B cell (primary cell): ENCODE data around the gene TMEM82. TPM values are rescaled to one million over a fixed set of nuclear protein-coding genes. Genes with fewer than 3 reads are reported as not detected.

Source experiments
- ATAC-seq: fragments of 200-7000 bp; cut with Tn5 transposase; one replicate; pipeline ENCODE4 v1.10.0; 2021; ENCODE audit warnings: low read depth, mild to moderate bottlenecking, moderate number of reproducible peaks, moderate library complexity
- CTCF ChIA-PET: fragments of 350-600 bp; sonication (Branson Sonifier 250); formaldehyde crosslinking; loops from one replicate; lab custom pipeline; 2021; ENCODE audit warnings: antibody characterized with exemption, inconsistent platforms; lab: Charles Lee
- POLR2A ChIA-PET: fragments of 350-600 bp; sonication (Branson Sonifier 250); formaldehyde crosslinking; loops from one replicate; lab custom pipeline; 2021; ENCODE audit warnings: antibody characterized with exemption; lab: Charles Lee
- DNase-seq: peaks from one replicate; pipeline ENCODE4 v3.0.0; 2013
- H2AFZ ChIP-seq: 2 replicates; pipeline ENCODE4 v1.6.1; 2012; ENCODE audit warnings: mild to moderate bottlenecking, low read depth, low read length; ENCODE audit not compliant: insufficient read depth, poor library complexity, severe bottlenecking
- H3K27ac ChIP-seq, 2 donors: 1 replicate in 1 of 2; 2 replicates in 1 of 2; pipeline ENCODE4 v1.5.1; 2012 to 2013; ENCODE audit warnings: low read length in 2 of 2, mild to moderate bottlenecking in 2 of 2, moderate library complexity in 1 of 2
- H3K27me3 ChIP-seq, 4 experiments: fragments of 200-600 bp in 1 of 4; sonication (generic) in 1 of 4; replicated peaks in 1 of 4; 1 replicate in 2 of 4; 2 replicates in 2 of 4; pipeline versions ENCODE4 v1.6.1 to v1.7.0; 2013 to 2016; ENCODE audit warnings: low read length in 3 of 4, mild to moderate bottlenecking in 2 of 4, mixed read lengths in 1 of 4, moderate library complexity in 1 of 4; ENCODE audit not compliant: insufficient read depth in 4 of 4, control insufficient read depth in 3 of 4; ENCODE audit errors: control extremely low read depth in 1 of 4
- H3K36me3 ChIP-seq, 2 experiments: replicated peaks in 1 of 2; 1 replicate in 1 of 2; 2 replicates in 1 of 2; pipeline versions ENCODE4 v1.6.1 to v1.7.1; 2013; ENCODE audit warnings: low read length in 1 of 2; ENCODE audit not compliant: insufficient read depth in 2 of 2, control insufficient read depth in 1 of 2; ENCODE audit errors: control extremely low read depth in 1 of 2, extremely low read depth in 1 of 2
- H3K4me1 ChIP-seq, 2 donors: fragments of 200-600 bp in 1 of 2; sonication (generic) in 1 of 2; 1 replicate in 1 of 2; 2 replicates in 1 of 2; pipeline versions ENCODE4 v1.5.1 to v1.6.1; 2013 to 2017; ENCODE audit warnings: low read length in 2 of 2; ENCODE audit not compliant: control insufficient read depth in 2 of 2, insufficient read depth in 2 of 2
- H3K4me2 ChIP-seq: replicated peaks from 2 replicates; pipeline ENCODE3; 2012; ENCODE audit warnings: mild to moderate bottlenecking, low read depth, low read length; ENCODE audit not compliant: poor library complexity, severe bottlenecking
- H3K4me3 ChIP-seq, 5 experiments: fragments of 200-600 bp in 1 of 5; sonication (generic) in 1 of 5; 1 replicate in 3 of 5; 2 replicates in 2 of 5; pipeline versions ENCODE4 v1.5.1 to v1.7.0; 2011 to 2016; ENCODE audit warnings: low read length in 4 of 5, mild to moderate bottlenecking in 4 of 5, low read depth in 2 of 5, control low read depth in 1 of 5, moderate library complexity in 1 of 5; ENCODE audit not compliant: insufficient read depth in 1 of 5; ENCODE audit errors: control extremely low read depth in 1 of 5, extremely low read depth in 1 of 5
- H3K79me2 ChIP-seq: fragments of 200-600 bp; sonication (generic); one replicate; pipeline ENCODE4 v1.6.0; 2016; ENCODE audit warnings: low read length; ENCODE audit not compliant: control insufficient read depth, insufficient read depth
- H3K9ac ChIP-seq: fragments of 200-600 bp; sonication (generic); 2 replicates; pipeline ENCODE4 v1.6.1; 2017; ENCODE audit warnings: mild to moderate bottlenecking, low read length, moderate library complexity
- H3K9me3 ChIP-seq, 3 donors: one replicate each; pipeline versions ENCODE4 v1.6.1 to v1.7.1; 2013; ENCODE audit warnings: low read length in 2 of 3; ENCODE audit not compliant: control insufficient read depth in 2 of 3, insufficient read depth in 1 of 3; ENCODE audit errors: control extremely low read depth in 1 of 3
- H4K20me1 ChIP-seq: 2 replicates; pipeline ENCODE4 v1.6.0; 2012; ENCODE audit warnings: mild to moderate bottlenecking, low read length; ENCODE audit not compliant: insufficient read depth, control insufficient read depth, poor library complexity, severe bottlenecking
- H3K27ac Mint-ChIP-seq: one replicate; pipeline ENCODE4 v1.8.0; 2021; ENCODE audit warnings: mixed read lengths
- H3K27me3 Mint-ChIP-seq: one replicate; pipeline ENCODE4 v1.8.0; 2021; ENCODE audit warnings: mixed read lengths
- H3K4me1 Mint-ChIP-seq: one replicate; pipeline ENCODE4 v1.8.0; 2021; ENCODE audit warnings: mixed read lengths
- H3K4me3 Mint-ChIP-seq: one replicate; pipeline ENCODE4 v1.8.0; 2021; ENCODE audit warnings: mixed read lengths
- H3K9me3 Mint-ChIP-seq: one replicate; pipeline ENCODE4 v1.8.0; 2022; ENCODE audit warnings: mixed read lengths; ENCODE audit not compliant: insufficient read depth
- CTCF ChIP-seq: fragments of 200-600 bp; IDR thresholded peaks from one replicate; pipeline ENCODE4 v1.8.0; 2022; ENCODE audit warnings: antibody characterized with exemption, mild to moderate bottlenecking
- EZH2 ChIP-seq: IDR thresholded peaks from 2 replicates; pipeline ENCODE4 v1.6.1; 2012; ENCODE audit warnings: borderline replicate concordance, low read depth, mild to moderate bottlenecking, moderate library complexity, low read length; ENCODE audit not compliant: insufficient read depth, poor library complexity, severe bottlenecking
- WGBS: methylation state at CpG from one replicate; pipeline ENCODE4 v1.1.5; 2013; ENCODE audit warnings: missing lambda C conversion rate; ENCODE audit not compliant: insufficient coverage; 5-methylcytosine and 5-hydroxymethylcytosine counted together
- intact Hi-C: fragments of 100-400 bp; cut with micrococcal nuclease; formaldehyde crosslinking; loops from one replicate; pipeline ENCODE4 v1.10.0; 2022
- polyA plus RNA-seq: library from polyadenylated mRNA; depleted of rRNA; stranded (reverse); fragments of >200 nt; gene quantifications from 2 replicates; pipeline ENCODE4 v1.2.3, GENCODE V29; 2012
- total RNA-seq, 2 donors: library from RNA; stranded (reverse); fragments of 120-200 nt in 1 of 2; gene quantifications; 1 replicate in 1 of 2; 2 replicates in 1 of 2; pipeline versions ENCODE4 v1.2.3 to v1.2.4, GENCODE V29; 2013 to 2022

TMEM82 gene
- total and polyA plus RNA-seq, 2 donors (not counting 1 experiment from before 2014, with no cell fraction given): not detected

GRCh38 chr1:15757575-15758342 is 15.5 kb downstream of the TMEM82 start:
- H3K4me1 ChIP-seq: peaks cover 20 to 25% of the 10 kb centered on the region in 2 donors
- POLR2A ChIA-PET: no interaction called here
- peaks cover 0 to 54% (median 29%) of the 10 kb centered on the region in 4 experiments for H3K27me3 ChIP-seq
- intact Hi-C loops: no loop called here
- Mint-ChIP-seq H3K4me1 (peaks cover 24% of the 10 kb centered on the region), H3K27ac (no peak overlapping the region), H3K4me3 (peak overlapping the region; percentile 81), H3K27me3 (peaks cover 51% of the 10 kb centered on the region), H3K9me3 (no peaks in the 10 kb centered on the region)
- no peaks in the 10 kb centered on the region for H3K79me2 ChIP-seq
- ATAC-seq (no peak), DNase-seq (peak; percentile 31)
- TF ChIP-seq CTCF (no peak), EZH2 (peak; percentile 96)
- H3K9me3 ChIP-seq: peaks cover 0 to 10% (median 0%) of the 10 kb centered on the region in 3 donors
- no peaks in the 10 kb centered on the region for H4K20me1 ChIP-seq
- H3K4me3 ChIP-seq: no peak overlapping the region
- WGBS: 20% methylated on average over 19 of the region's 24 CpGs
- no peaks in the 10 kb centered on the region for H3K36me3 ChIP-seq
- peak overlapping the region; percentile 78 for H3K4me2 ChIP-seq
- no peak overlapping the region for H2AFZ ChIP-seq
- CTCF ChIA-PET: interaction anchor here (0.7 kb wide), 1 partner anchor 60 kb away, joined by 3 read pairs; no protein-coding TSS in a partner anchor
- no peak overlapping the region for H3K9ac ChIP-seq
- H3K27ac ChIP-seq: no peak overlapping the region
